D721Med (cell line): ENCODE results near the gene PLG.

Experiments used
- DNase-seq: peaks from one replicate; pipeline ENCODE4 v3.0.0; 2011; ENCODE audit warnings: low spot score; ENCODE audit not compliant: insufficient read length
- FAIRE-seq: peaks from 2 replicates; lab custom pipeline; 2011; peaks lifted over from hg19 to GRCh38; lab: Jason Lieb, UNC
- TF ChIP-seq, protein P1 (sequence below): IDR thresholded peaks from 2 replicates; pipeline ENCODE4 v1.5.1; 2012; ENCODE audit warnings: mild to moderate bottlenecking, control low read depth; ENCODE audit not compliant: insufficient read depth; ENCODE audit errors: missing control alignments

Gene PLG

DNA sequence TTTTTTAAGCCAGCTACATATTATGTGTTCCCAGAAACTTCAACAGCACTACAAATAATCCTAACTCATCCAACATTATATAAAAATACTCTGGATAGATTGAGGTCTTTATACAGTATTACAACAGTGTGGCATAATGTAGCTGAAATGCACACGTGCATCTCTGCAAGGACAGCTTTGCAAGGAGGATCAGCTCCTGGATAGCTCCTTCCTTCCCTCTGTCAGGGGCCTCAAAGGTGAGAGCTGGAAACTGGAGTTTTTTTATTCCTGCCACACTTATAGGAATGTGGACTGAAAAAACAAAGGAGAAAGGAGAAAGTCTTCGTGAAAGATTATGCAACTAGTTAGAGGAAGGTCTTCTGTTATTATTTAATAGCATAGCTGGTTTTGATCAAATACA is 53.1 kb downstream of the PLG start:
- no peak for FAIRE-seq
- no peak for DNase-seq
- TF ChIP-seq, protein P1, sequence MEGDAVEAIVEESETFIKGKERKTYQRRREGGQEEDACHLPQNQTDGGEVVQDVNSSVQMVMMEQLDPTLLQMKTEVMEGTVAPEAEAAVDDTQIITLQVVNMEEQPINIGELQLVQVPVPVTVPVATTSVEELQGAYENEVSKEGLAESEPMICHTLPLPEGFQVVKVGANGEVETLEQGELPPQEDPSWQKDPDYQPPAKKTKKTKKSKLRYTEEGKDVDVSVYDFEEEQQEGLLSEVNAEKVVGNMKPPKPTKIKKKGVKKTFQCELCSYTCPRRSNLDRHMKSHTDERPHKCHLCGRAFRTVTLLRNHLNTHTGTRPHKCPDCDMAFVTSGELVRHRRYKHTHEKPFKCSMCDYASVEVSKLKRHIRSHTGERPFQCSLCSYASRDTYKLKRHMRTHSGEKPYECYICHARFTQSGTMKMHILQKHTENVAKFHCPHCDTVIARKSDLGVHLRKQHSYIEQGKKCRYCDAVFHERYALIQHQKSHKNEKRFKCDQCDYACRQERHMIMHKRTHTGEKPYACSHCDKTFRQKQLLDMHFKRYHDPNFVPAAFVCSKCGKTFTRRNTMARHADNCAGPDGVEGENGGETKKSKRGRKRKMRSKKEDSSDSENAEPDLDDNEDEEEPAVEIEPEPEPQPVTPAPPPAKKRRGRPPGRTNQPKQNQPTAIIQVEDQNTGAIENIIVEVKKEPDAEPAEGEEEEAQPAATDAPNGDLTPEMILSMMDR: no peak

DNA sequence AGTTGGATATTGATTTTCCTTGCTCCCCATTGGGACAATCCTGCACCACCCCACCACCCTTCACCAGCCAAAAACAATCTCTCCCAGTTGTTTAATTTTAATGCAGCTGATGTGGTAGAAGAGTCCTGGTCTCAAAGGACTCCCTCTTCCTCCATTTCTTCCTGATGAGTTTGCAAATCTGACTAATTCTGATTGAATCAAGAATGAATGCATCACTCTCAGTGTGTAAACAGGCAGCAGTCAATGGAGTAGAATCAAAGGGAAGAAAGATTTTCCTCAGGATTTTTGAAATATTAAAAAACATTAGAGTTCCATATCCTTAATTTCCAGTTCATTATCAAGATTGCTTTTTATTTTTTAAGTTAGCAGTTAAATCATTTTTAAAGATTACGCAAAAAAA is 54.0 kb downstream of the PLG start:
- TF ChIP-seq, protein P1: no peak
- FAIRE-seq (no peak), DNase-seq (no peak)

DNA sequence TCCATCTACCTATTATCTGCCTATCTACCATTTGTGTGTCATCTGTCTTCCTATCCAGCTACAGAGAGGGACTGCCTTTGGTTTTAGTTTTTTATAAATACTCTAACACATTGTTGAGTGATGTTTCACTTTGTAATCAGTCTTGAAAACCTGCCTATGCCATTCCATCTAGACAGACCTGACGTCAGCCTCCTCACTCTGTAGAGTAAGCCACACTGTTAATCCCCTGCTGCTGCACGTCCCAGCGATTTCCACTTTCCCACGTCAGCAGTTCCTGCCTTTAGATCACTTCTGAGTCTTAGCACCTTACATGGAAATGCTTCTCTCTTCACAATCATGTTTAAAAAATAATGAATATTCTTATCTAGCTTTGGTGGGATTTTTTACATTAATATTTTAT is 54.8 kb downstream of the PLG start:
- FAIRE-seq (peak; percentile 88), DNase-seq (no peak)
- TF ChIP-seq, protein P1: no peak

DNA sequence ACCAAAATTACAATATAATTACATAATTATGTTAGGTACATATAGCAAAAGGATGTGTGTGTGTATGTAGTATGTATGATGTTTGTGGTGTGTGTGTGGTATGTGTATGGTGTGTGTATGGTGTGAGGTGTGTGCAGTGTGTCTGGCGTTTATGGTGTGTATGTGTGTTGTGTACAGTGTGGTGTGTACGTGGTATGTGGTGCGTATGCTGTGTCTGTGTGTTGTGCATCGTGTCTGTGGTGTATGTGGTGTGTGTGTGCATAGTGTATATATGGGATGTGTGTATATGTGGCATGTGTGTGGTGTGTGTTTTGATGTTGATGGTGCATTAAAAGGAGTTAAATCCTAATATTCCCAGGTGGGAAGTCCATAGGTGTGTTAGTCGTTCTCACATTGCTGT is 62.8 kb downstream of the PLG start:
- no peak for DNase-seq
- TF ChIP-seq, protein P1: no peak
- no peak for FAIRE-seq

DNA sequence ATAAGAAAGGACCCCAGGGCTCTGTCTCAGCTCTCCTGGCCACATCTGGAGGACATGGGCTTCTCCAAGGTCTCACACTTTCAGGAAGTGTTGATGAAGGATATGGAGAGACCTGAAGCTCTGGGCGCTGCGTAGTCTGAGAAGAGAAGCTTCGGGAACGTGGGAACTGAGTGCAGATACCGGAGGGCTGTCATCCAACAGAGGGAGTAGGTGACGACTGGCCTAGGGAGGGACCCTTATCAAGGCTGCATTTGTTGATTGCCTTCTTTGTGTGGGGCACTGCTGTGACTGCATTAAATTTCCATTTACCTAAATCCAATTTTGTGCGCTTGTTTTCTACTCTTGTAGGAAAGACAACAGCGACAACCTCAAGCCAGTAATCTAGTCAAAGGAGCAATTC is 63.4 kb downstream of the PLG start:
- DNase-seq: no peak
- TF ChIP-seq, protein P1: no peak
- FAIRE-seq: no peak

DNA sequence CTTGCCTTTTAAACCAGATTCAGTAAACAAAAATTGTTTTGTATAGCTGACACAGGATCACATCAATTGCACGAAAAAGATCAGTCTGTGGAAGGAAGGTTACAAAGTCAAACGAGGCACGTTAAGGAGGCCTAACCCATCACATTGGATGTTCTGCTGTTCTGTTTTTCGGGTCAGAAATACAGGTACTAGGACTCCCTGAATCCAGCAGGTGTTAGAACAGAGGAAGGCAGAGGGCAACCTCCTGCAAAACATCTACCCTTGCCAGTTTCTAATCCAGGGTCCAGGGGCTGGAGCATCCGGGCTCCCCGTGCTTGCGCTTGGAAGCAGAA is 64.6 kb downstream of the PLG start:
- FAIRE-seq (no peak), DNase-seq (no peak)
- TF ChIP-seq, protein P1: no peak

DNA sequence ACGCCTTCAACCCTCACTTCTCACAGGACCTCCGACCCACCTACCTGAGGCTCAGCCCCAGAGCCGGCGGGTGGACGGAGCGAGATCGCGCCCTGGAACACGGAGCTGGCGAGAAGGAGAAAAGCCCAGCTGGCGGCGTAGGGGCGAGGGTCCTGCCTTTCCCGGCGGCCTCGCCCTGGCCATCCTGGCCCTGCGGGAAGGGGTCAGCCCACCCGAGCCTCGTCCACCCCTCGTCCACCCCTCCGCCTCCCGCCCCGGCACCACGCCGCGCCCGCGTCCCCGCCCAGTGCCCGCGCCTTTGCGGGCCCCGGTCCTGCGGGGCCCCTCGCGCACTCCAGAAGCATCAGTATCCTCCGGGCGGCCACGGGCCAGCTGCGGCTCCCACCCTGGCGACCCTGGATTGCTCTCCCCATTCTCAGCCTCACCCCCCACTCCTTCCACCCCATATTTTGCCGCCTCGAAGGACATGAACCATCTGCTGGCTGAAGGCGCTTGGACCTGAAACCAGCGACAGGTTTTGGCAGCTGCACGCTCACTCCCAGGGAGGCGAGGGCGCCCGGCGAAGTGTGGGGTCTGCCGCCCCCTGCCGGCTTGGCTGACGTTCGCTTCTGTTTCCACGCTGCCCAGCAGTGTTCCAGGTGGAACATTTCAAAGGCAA is 65.1 kb downstream of the PLG start:
- DNase-seq (peak; percentile 72), FAIRE-seq (no peak)
- TF ChIP-seq, protein P1: peak; percentile 57
